ENCODE measurements around the gene METTL1.

METTL1 gene

GRCh38 chr12:57753756-57754337, 18.1 kb downstream of the METTL1 start:
- DNase-seq (ENCODE audit: low read depth) = no peak

- DNase-seq (ENCODE audit: low read depth) = no peak
Measured at GRCh38 chr12:57752668-57753000, 19.3 kb downstream of the METTL1 start.

- DNase-seq (ENCODE audit: low read depth) = peak; percentile 98
Measured at GRCh38 chr12:57751788-57752667, 19.9 kb downstream of the METTL1 start, which contains the start of gene CDK4. CDK4 (minus strand) TSS chr12:57752310; CDS start chr12:57751717, 593 bp downstream.

GRCh38 chr12:57751432-57751787, 20.5 kb downstream of the METTL1 start:
- no peak for DNase-seq (ENCODE audit: low read depth)

- DNase-seq (ENCODE audit: low read depth) = no peak
Measured at GRCh38 chr12:57750561-57751431, 21.1 kb downstream of the METTL1 start.

GRCh38 chr12:57749061-57749460, 22.8 kb downstream of the METTL1 start:
- no peak for DNase-seq (ENCODE audit: low read depth)

GRCh38 chr12:57746025-57746424, 25.9 kb downstream of the METTL1 start:
- DNase-seq (ENCODE audit: low read depth) = no peak

- no peak for DNase-seq (ENCODE audit: low read depth)
Measured at GRCh38 chr12:57745485-57745881, 26.4 kb downstream of the METTL1 start.

- peak; percentile 84 for DNase-seq (ENCODE audit: low read depth)
Measured at GRCh38 chr12:57744777-57745484, 27.0 kb downstream of the METTL1 start, which contains the start of gene TSPAN31. TSPAN31 (plus strand) TSS chr12:57745039; CDS start chr12:57745155, 116 bp downstream.

GRCh38 chr12:57744194-57744776, 27.6 kb downstream of the METTL1 start:
- DNase-seq (ENCODE audit: low read depth) = peak; percentile 33

GRCh38 chr12:57743769-57744168, 28.1 kb downstream of the METTL1 start:
- DNase-seq (ENCODE audit: low read depth) = no peak

GRCh38 chr12:57741844-57742738, 29.8 kb downstream of the METTL1 start:
- DNase-seq (ENCODE audit: low read depth) = peak; percentile 68

GRCh38 chr12:57741413-57741789, 30.5 kb downstream of the METTL1 start:
- no peak for DNase-seq (ENCODE audit: low read depth)

GRCh38 chr12:57740656-57741412, 31.1 kb downstream of the METTL1 start:
- DNase-seq (ENCODE audit: low read depth) = peak; percentile 70

GRCh38 chr12:57739914-57740538, 31.9 kb downstream of the METTL1 start:
- DNase-seq (ENCODE audit: low read depth) = no peak

GRCh38 chr12:57739387-57739786, 32.5 kb downstream of the METTL1 start:
- DNase-seq (ENCODE audit: low read depth) = no peak

GRCh38 chr12:57738661-57739237, 33.2 kb downstream of the METTL1 start, which contains the start of gene AGAP2:
AGAP2 (minus strand) TSS chr12:57738742; CDS start chr12:57738246, 496 bp downstream.
- DNase-seq (ENCODE audit: low read depth) = no peak

Measured in activated T-helper 1 cell treated with Interleukin-2 at 50 U/mL for 16 hours (primary cell).